H9 (cell line): Measurements from ENCODE around the gene PSME1. TPM values are rescaled to one million over a fixed set of nuclear protein-coding genes. Genes with fewer than 3 reads are reported as not detected.

ENCODE experiments used
- DNase-seq: peaks from one replicate; pipeline ENCODE4 v3.0.0-alpha.2; 2017
- H2AFZ ChIP-seq: one replicate; pipeline ENCODE4 v1.6.1; 2013; ENCODE audit warnings: mild to moderate bottlenecking, low read length, control low read depth, moderate library complexity
- H2AK5ac ChIP-seq: 2 replicates; pipeline ENCODE4 v1.6.1; 2013; ENCODE audit warnings: low read length, control low read depth, mixed read lengths; ENCODE audit not compliant: insufficient read length
- H2BK120ac ChIP-seq: one replicate; pipeline ENCODE4 v1.6.1; 2013; ENCODE audit warnings: low read depth, mild to moderate bottlenecking, low read length, control low read depth, inconsistent platforms; ENCODE audit not compliant: poor library complexity, severe bottlenecking
- H2BK12ac ChIP-seq: 2 replicates; pipeline ENCODE4 v1.6.1; 2013; ENCODE audit warnings: low read length, control low read depth, mixed read lengths, low read depth; ENCODE audit not compliant: insufficient read length
- H2BK15ac ChIP-seq: 2 replicates; pipeline ENCODE4 v1.6.1; 2013; ENCODE audit warnings: low read depth, low read length, control low read depth
- H2BK20ac ChIP-seq: one replicate; pipeline ENCODE4 v1.6.1; 2013; ENCODE audit warnings: low read depth, mild to moderate bottlenecking, low read length, control low read depth, inconsistent platforms; ENCODE audit not compliant: poor library complexity, severe bottlenecking
- H2BK5ac ChIP-seq: 2 replicates; pipeline ENCODE4 v1.6.1; 2013; ENCODE audit warnings: low read length, control low read depth, mixed read lengths; ENCODE audit not compliant: insufficient read length
- H3K14ac ChIP-seq: 2 replicates; pipeline ENCODE4 v1.6.1; 2013; ENCODE audit warnings: low read length, control low read depth; ENCODE audit not compliant: insufficient read depth
- H3K18ac ChIP-seq: 2 replicates; pipeline ENCODE4 v1.6.1; 2013; ENCODE audit warnings: low read depth, mild to moderate bottlenecking, mixed read lengths, low read length, control low read depth; ENCODE audit not compliant: insufficient read length
- H3K23ac ChIP-seq: 2 replicates; pipeline ENCODE4 v1.6.1; 2013; ENCODE audit warnings: low read length, control low read depth, mixed read lengths, low read depth; ENCODE audit not compliant: insufficient read length
- H3K23me2 ChIP-seq: 2 replicates; pipeline ENCODE4 v1.6.1; 2013; ENCODE audit warnings: low read depth, mild to moderate bottlenecking, mixed read lengths, low read length, control low read depth; ENCODE audit not compliant: insufficient read length, poor library complexity, severe bottlenecking
- H3K27ac ChIP-seq: 2 replicates; pipeline ENCODE4 v1.5.1; 2013; ENCODE audit warnings: low read length, control low read depth, mixed read lengths, low read depth; ENCODE audit not compliant: insufficient read length
- H3K27me3 ChIP-seq: 2 replicates; pipeline ENCODE4 v1.6.1; 2013; ENCODE audit warnings: low read length, control low read depth, inconsistent platforms; ENCODE audit not compliant: insufficient read depth
- H3K4ac ChIP-seq: 2 replicates; pipeline ENCODE4 v1.6.1; 2013; ENCODE audit warnings: low read depth, mild to moderate bottlenecking, control low read depth, inconsistent platforms, low read length, moderate library complexity
- H3K4me1 ChIP-seq: 2 replicates; pipeline ENCODE4 v1.6.1; 2013; ENCODE audit warnings: low read length, control low read depth, inconsistent platforms; ENCODE audit not compliant: insufficient read depth
- H3K4me2 ChIP-seq: 2 replicates; pipeline ENCODE4 v1.6.1; 2013; ENCODE audit warnings: low read length, control low read depth, mixed read lengths; ENCODE audit not compliant: insufficient read length, insufficient read depth
- H3K56ac ChIP-seq: 2 replicates; pipeline ENCODE4 v1.6.1; 2013; ENCODE audit warnings: low read depth, mild to moderate bottlenecking, mixed read lengths, low read length, control low read depth; ENCODE audit not compliant: insufficient read length
- H3K79me1 ChIP-seq: 2 replicates; pipeline ENCODE4 v1.6.1; 2013; ENCODE audit warnings: low read depth, mild to moderate bottlenecking, moderate library complexity, low read length, control low read depth, inconsistent platforms; ENCODE audit not compliant: insufficient read depth, poor library complexity, severe bottlenecking
- H3K79me2 ChIP-seq: 2 replicates; pipeline ENCODE4 v1.6.1; 2013; ENCODE audit warnings: low read length, control low read depth, inconsistent platforms; ENCODE audit not compliant: insufficient read depth
- H3K9ac ChIP-seq: 2 replicates; pipeline ENCODE4 v1.6.1; 2013; ENCODE audit warnings: low read length, control low read depth, mixed read lengths; ENCODE audit not compliant: insufficient read length; ENCODE audit errors: extremely low read depth
- H3K9me3 ChIP-seq: one replicate; pipeline ENCODE4 v1.6.1; 2013; ENCODE audit warnings: low read depth, low read length, inconsistent platforms; ENCODE audit not compliant: control insufficient read depth
- H3T11ph ChIP-seq: one replicate; pipeline ENCODE4 v1.6.1; 2013; ENCODE audit warnings: mild to moderate bottlenecking, low read length, control low read depth, inconsistent platforms
- H4K20me1 ChIP-seq: one replicate; pipeline ENCODE4 v1.6.1; 2013; ENCODE audit not compliant: control insufficient read depth, insufficient read length, insufficient read depth
- H4K5ac ChIP-seq: 2 replicates; pipeline ENCODE4 v1.6.1; 2013; ENCODE audit warnings: low read depth, mild to moderate bottlenecking, mixed read lengths, low read length, control low read depth; ENCODE audit not compliant: insufficient read length
- H4K8ac ChIP-seq: replicated peaks from 2 replicates; pipeline ENCODE4 v1.6.1; 2013; ENCODE audit warnings: low read length, control low read depth, mixed read lengths, low read depth; ENCODE audit not compliant: insufficient read length
- H4K91ac ChIP-seq: 2 replicates; pipeline ENCODE4 v1.6.1; 2013; ENCODE audit warnings: low read depth, mild to moderate bottlenecking, moderate library complexity, mixed read lengths, low read length, control low read depth; ENCODE audit not compliant: insufficient read length
- H3K27ac Mint-ChIP-seq, 3 experiments: 2 replicates in 2 of 3; 3 replicates in 1 of 3; pipeline ENCODE4 v1.8.0; 2020 to 2021; ENCODE audit warnings: mixed read lengths in 3 of 3, mild to moderate bottlenecking in 1 of 3, moderate library complexity in 1 of 3
- H3K27me3 Mint-ChIP-seq: 2 replicates; pipeline ENCODE4 v1.8.0; 2021; ENCODE audit warnings: low read depth, mild to moderate bottlenecking, moderate library complexity, mixed read lengths
- H3K36me3 Mint-ChIP-seq, 3 experiments: 2 replicates in 2 of 3; 3 replicates in 1 of 3; pipeline ENCODE4 v1.8.0; 2020 to 2021; ENCODE audit warnings: low read depth in 3 of 3, mixed read lengths in 3 of 3; ENCODE audit not compliant: insufficient read depth in 1 of 3
- H3K4me1 Mint-ChIP-seq, 2 experiments: 2 replicates each; pipeline ENCODE4 v1.8.0; 2020; ENCODE audit warnings: mixed read lengths in 2 of 2
- H3K4me3 Mint-ChIP-seq, 2 experiments: 2 replicates in 1 of 2; 3 replicates in 1 of 2; pipeline ENCODE4 v1.8.0; 2020 to 2021; ENCODE audit warnings: mild to moderate bottlenecking in 2 of 2, mixed read lengths in 2 of 2, moderate library complexity in 1 of 2
- H3K9me3 Mint-ChIP-seq, 2 experiments: 2 replicates in 1 of 2; 3 replicates in 1 of 2; pipeline ENCODE4 v1.8.0; 2020; ENCODE audit warnings: mild to moderate bottlenecking in 2 of 2, mixed read lengths in 2 of 2, moderate library complexity in 1 of 2
- WGBS: extraction: QIAGEN DNeasy Blood & Tissue Kit; methylation state at CpG from one replicate; pipeline ENCODE4 v1.1.7; 2013; ENCODE audit warnings: missing lambda C conversion rate, low lambda C conversion rate, mixed read lengths; ENCODE audit not compliant: insufficient read length; ENCODE audit errors: extremely low coverage; 5-methylcytosine and 5-hydroxymethylcytosine counted together
- total RNA-seq: library from RNA; stranded (reverse); gene quantifications from 2 replicates; pipeline ENCODE4 v1.2.1, GENCODE V29; 2021
- TF ChIP-seq, protein P1 (sequence below): fragments of 200-600 bp; sonication (generic); conservative IDR thresholded peaks from 3 replicates; pipeline ENCODE4 v1.8.0; 2021; ENCODE audit warnings: antibody characterized with exemption, mild to moderate bottlenecking

PSME1 gene
- total RNA-seq, 1 experiment from 2014 or later = 109 TPM

- H2AK5ac ChIP-seq = no peak overlapping the region
- no peak overlapping the region for H3K4me2 ChIP-seq
- H3K9me3 ChIP-seq = no peaks in the 10 kb centered on the region
- no peak overlapping the region for H3K18ac ChIP-seq
- no peak overlapping the region for H3K23ac ChIP-seq
- no peak overlapping the region for H2BK120ac ChIP-seq
- Mint-ChIP-seq H3K27ac (peak overlapping the region in 1 of 3 experiments; percentile 32; a peak in 1 of 7 replicates), H3K27me3 (no peaks in the 10 kb centered on the region; the same call in 1 of the 2 replicates), H3K9me3 (no peaks in the 10 kb centered on the region; a peak in 1 of 5 replicates), H3K4me3 (no peak overlapping the region), H3K36me3 (peaks cover 26 to 66% (median 54%) of the 10 kb centered on the region in 3 experiments), H3K4me1 (peaks cover under 1 to 7% of the 10 kb centered on the region in 2 experiments; a peak in 2 of 4 replicates)
- H4K20me1 ChIP-seq = no peaks in the 10 kb centered on the region
- H3K79me2 ChIP-seq = no peaks in the 10 kb centered on the region
- H3K4me1 ChIP-seq = no peaks in the 10 kb centered on the region
- H3K79me1 ChIP-seq = no peaks in the 10 kb centered on the region
- no peak overlapping the region for H3K9ac ChIP-seq
- H4K91ac ChIP-seq = no peak overlapping the region
- no peaks in the 10 kb centered on the region for H3K27me3 ChIP-seq
- H2BK12ac ChIP-seq = no peak overlapping the region
- no peak for DNase-seq
- no peak overlapping the region for H3K27ac ChIP-seq
- H2BK15ac ChIP-seq = no peak overlapping the region
- no peak overlapping the region for H3K4ac ChIP-seq
- peaks cover 6% of the 10 kb centered on the region for H3K23me2 ChIP-seq
- H4K5ac ChIP-seq = no peak overlapping the region
- no peak overlapping the region for H3T11ph ChIP-seq
- no CpG with 5 or more reads among the region's 12 CpGs for WGBS
- no peak overlapping the region for H2BK5ac ChIP-seq
- no peak overlapping the region for H2AFZ ChIP-seq
- H2BK20ac ChIP-seq = no peak overlapping the region
- H3K56ac ChIP-seq = no peak overlapping the region
- H3K14ac ChIP-seq = no peak overlapping the region
- H4K8ac ChIP-seq = no peak overlapping the region
- TF ChIP-seq, protein P1, sequence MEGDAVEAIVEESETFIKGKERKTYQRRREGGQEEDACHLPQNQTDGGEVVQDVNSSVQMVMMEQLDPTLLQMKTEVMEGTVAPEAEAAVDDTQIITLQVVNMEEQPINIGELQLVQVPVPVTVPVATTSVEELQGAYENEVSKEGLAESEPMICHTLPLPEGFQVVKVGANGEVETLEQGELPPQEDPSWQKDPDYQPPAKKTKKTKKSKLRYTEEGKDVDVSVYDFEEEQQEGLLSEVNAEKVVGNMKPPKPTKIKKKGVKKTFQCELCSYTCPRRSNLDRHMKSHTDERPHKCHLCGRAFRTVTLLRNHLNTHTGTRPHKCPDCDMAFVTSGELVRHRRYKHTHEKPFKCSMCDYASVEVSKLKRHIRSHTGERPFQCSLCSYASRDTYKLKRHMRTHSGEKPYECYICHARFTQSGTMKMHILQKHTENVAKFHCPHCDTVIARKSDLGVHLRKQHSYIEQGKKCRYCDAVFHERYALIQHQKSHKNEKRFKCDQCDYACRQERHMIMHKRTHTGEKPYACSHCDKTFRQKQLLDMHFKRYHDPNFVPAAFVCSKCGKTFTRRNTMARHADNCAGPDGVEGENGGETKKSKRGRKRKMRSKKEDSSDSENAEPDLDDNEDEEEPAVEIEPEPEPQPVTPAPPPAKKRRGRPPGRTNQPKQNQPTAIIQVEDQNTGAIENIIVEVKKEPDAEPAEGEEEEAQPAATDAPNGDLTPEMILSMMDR = no peak
These were observed 41.2 kb downstream of the PSME1 start for GRCh38 chr14:24177041-24177825.
